Right lung (tissue), 5 donors: ENCODE measurements around the gene COL20A1. TPM values are rescaled to one million over a fixed set of nuclear protein-coding genes. Genes with fewer than 3 reads are reported as not detected.
"Not testable (repeated sequence)": the region's sequence is repeated elsewhere in the genome, so short reads cannot be mapped to it uniquely, and the experiment has no call there.

Experiments
- DNase-seq, 2 donors: peaks; one replicate each; pipeline ENCODE4 v3.0.0-alpha.2; 2013
- polyA plus RNA-seq, 5 donors: library from polyadenylated mRNA; unstranded; fragments of 120-200 nt; gene quantifications; one replicate each; pipeline versions ENCODE4 v1.2.1 to v1.2.3, GENCODE V29; 2013; ENCODE audit warnings: inconsistent platforms in 1 of 5, low replicate concordance in 1 of 5; ENCODE audit not compliant: insufficient read length in 5 of 5, insufficient read depth in 1 of 5

The COL20A1 gene
- polyA plus RNA-seq, 5 donors, result 0.06 to 0.73 (median 0.31) TPM

GRCh38 chr20:63332488-63333240, 39.7 kb downstream of the COL20A1 start:
- DNase-seq, result no peak

GRCh38 chr20:63333241-63333836, 40.4 kb downstream of the COL20A1 start:
- DNase-seq, result no peak

- no peak for DNase-seq
Measured at GRCh38 chr20:63334356-63334755, 41.4 kb downstream of the COL20A1 start.

GRCh38 chr20:63335060-63335459, 42.1 kb downstream of the COL20A1 start:
- DNase-seq, result not testable (repeated sequence)

DNA sequence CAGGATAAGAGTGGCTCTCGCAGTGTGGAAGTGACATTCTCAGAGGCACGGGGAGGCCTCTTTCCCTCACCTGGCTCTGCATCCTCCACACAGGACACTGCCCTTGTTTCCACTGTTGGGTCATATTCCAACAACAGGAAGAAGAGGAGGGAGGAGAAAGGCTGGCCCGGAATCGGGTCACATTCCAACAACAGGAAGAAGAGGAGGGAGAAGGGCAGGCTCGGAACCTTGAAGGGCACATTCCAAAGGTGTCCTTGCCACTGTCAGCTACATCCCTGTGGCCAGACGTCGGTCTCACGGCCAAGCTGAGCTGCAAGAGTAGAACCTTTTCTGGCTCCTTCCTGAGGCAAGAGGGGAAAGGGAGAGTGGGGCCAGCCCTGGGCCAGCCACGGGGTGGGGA, 42.7 kb downstream of the COL20A1 start:
- no peak for DNase-seq

GRCh38 chr20:63336232-63336752, 43.3 kb downstream of the COL20A1 start:
- no peak for DNase-seq

DNA sequence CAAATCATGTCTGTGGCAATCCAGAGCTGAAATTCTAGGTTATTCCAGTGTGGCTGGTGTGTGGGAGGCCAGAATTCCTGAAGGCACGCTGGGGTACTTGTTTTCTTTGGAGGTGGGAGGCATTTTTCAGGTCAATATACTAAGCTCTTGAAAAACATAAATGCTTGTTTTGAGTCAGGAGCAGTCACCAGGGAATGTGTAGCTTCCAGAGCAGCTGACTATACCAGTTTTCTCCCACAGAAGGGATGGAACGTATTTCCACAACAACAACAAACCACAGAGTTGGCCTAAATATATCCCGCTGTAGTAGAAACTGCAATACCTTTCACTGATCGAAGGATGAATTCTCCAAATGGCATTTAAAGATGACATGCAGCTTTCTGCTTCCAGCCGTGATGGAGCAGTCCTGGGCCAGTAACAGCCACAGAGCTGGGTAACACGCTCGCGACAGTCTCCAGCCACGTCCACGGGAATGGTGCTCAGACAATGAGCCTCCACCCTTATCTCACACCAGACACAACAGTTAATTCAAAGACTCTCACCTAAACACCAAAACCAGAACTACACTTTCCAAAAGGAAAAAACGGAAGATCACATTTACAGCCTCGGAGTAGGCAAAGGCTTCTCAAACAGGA, 44.9 kb downstream of the COL20A1 start:
- DNase-seq, result no peak

- DNase-seq, result not testable (repeated sequence)
Measured at GRCh38 chr20:63339154-63340094, 46.4 kb downstream of the COL20A1 start.

GRCh38 chr20:63340158-63340688, 47.2 kb downstream of the COL20A1 start:
- not testable (repeated sequence) for DNase-seq

GRCh38 chr20:63342561-63343459, 49.8 kb downstream of the COL20A1 start:
- no peak for DNase-seq

DNA sequence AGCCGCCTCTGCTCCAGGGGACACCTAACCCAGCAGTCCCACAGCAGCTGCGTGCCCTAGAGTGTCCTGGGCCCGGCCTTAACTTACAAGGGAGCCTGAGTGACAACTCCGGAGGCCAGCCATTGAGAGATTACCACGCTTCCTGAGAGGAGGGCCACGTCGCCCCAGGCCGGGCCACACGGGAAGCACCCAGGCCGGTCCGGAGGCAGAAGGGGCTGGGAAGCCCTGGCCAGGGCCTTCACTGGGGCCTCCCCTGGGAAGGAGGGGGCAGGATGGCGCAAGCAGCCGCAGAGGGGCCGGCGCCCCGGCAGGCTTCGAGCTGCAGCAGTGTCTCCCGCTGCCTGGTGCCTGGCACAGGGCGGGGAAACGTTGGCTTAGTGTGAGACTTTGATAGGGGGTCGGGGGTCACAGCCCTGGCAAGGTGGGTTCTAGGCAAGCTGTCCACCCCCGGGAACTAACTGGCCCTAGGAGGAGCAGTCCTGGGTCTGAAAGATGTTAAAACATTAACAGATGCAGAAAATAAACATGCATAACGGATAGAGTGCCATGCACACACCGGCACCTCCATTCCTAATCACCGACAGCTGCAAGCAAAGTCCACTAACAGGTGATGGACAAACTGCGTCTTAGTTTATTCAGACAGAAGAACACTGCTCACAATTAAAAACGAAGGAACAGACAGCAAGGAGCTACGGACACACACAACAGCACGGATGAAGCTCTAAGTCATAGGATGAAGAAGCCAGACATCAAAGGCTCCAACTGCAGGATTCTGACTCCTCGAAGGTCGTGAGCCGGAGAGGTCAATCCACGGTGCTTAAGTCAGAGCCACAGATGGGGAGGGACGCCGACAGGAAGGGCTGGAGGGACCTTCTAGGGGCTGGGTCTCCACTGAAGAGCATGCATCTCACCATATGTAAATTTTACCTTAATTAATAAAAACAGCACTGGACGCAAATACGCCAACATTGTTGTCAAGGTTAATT, 50.8 kb downstream of the COL20A1 start:
- no peak for DNase-seq

- peak; percentile 40 to 51 for DNase-seq
Measured at GRCh38 chr20:63344616-63345327, 51.8 kb downstream of the COL20A1 start.

DNA sequence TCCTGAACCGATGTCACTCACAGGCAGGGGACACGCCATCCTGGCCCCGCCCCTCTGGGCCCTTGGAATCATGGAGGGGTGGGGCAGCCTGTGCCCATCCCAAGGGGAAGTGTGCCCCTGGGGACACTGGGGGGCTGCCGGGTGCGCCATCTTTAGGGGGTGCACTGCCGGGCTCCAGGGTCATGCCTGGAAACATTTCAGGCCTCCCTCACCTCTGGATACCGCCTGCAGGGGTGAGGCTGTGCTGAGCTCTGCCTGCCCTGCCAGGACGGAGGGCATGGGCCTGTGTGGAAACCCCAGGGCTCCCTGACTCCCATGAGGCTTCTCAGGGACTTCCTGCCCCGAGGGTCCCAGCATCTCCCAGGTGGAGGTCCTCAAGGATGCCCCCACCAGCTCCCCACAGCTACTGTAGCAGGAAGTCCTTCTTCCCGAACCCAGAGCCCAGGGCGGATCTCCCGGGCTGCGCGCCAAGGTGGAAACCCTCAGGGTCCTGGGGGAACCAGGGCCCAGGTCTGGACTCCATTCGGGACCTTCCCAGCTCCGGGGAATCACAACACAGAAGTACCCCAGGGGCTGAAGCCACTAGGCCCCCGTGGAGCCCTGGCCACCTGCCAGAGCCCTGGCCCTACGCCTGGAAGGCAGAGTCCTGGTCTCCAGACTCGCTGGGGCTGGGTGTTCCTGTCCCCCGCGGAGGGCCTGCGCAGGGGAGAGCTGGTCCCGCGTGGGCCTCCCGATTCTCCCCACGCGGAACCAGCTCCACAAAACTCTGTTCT, 52.5 kb downstream of the COL20A1 start:
- peak; percentile 53 to 63 for DNase-seq

DNA sequence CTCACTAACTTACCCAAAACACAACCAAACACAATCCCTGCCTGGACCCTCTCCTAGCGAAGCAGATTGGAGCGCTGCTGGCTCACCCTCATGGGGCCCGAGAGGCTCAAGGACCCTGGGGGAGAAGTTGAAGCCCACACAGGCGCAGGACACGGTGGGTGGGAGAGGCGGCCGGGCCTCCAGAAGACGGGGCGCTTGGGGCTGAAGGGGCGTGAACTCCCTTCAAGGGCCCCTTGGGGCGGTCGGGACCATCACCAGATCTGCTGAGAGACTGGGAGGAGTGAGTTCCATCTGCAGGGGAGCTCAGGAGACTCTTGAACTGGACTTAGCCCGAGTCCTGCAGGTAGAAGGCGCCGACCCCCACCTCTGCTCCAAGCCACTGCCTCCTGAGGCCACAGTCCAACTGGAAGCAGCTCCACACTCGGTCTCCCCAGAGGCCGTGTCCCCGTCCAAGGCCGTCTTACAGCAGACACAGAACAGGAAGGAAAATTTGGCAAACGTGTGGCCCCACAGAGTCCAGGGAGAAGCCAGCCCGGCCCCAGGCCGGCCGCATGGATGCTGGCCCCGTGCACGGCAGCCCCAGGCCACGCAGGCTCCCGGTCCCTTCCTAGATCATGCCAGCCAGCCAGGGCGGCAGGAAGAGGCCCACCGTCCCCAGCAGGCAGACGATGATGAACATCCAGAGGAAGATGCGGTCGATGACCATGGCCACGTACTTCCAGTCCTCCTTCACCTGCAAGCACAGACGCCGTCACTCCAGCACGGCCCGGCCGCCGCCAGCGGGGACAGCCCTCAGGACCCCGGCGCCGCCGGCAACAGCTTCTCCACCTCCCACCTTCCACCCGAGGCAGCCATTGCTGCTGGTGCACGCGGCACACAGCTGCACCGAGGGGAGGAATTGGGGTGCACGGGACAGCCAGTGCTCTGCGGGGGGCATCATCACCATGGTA, 53.4 kb downstream of the COL20A1 start:
- no peak for DNase-seq

DNA sequence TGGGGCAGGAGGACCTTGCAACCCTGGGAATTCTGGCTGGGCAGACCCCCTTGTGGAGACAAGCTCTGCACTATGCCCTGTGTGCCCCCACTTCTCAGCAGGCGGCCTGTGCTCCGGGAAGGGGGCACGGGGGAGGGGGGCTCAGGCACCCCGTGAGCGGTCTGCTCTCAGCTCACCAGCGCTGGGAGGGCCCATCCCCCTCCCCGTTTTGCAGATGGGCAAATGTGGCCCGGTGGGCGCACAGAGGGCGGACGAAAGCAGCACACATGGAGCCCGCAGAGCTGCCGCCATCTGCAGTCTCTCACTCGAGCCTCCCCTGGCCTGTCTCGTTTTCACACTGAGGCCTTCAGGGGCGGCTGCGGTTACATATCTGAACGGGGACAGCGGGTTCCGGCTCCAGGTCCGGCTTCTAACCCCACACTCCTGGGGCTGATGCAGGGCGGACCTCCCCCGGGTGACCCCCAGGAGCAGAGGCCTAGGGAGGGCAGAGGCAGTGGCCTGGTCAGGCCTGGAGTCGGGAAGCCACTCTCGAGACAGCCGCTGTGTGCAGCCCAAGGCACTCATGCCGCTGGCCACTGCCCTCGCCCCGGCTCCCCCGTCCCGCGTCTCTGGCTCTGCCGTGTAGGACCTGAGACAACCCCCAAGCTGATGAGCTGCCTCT, 54.2 kb downstream of the COL20A1 start:
- no peak for DNase-seq
